Caco-2 (cell line): ENCODE measurements around the gene SVIL. TPM values are rescaled to one million over a fixed set of nuclear protein-coding genes. Genes with fewer than 3 reads are reported as not detected.
"Not testable (repeated sequence)": the region's sequence is repeated elsewhere in the genome, so short reads cannot be mapped to it uniquely, and the experiment has no call there.

ENCODE experiments used
- BruUV-seq: library from RNA; stranded (reverse); fragments of 400-500 nt; replicated peaks from 2 replicates; lab custom pipeline; 2021; lab: Mats Ljungman, UMichigan
- CTCF ChIA-PET: fragments of 300-600 bp; sonication (Branson Sonifier 250); formaldehyde crosslinking; loops from one replicate; lab custom pipeline; 2022; ENCODE audit warnings: antibody characterized with exemption; lab: Charles Lee
- POLR2A ChIA-PET: fragments of 300-600 bp; sonication (Branson Sonifier 250); formaldehyde crosslinking; loops from one replicate; lab custom pipeline; 2022; ENCODE audit warnings: antibody characterized with exemption; lab: Charles Lee
- DNase-seq, 2 experiments: peaks; one replicate each; pipeline versions ENCODE4 v3.0.0 to v3.0.0-alpha.2; 2020 to 2022
- H3K27me3 ChIP-seq: replicated peaks from 2 replicates; pipeline ENCODE4 v1.6.0; 2011; ENCODE audit warnings: low read length; ENCODE audit not compliant: control insufficient read depth, insufficient read depth
- H3K36me3 ChIP-seq: 2 replicates; pipeline ENCODE4 v1.5.1; 2011; ENCODE audit warnings: low read length; ENCODE audit not compliant: control insufficient read depth, insufficient read depth
- H3K4me1 ChIP-seq: fragments of 250-450 bp; sonication (Bioruptor Pico); 2 replicates; pipeline ENCODE4 v1.5.1; 2020; ENCODE audit warnings: mild to moderate bottlenecking
- H3K4me3 ChIP-seq: 2 replicates; pipeline ENCODE4 v1.5.1; 2011; ENCODE audit warnings: low read depth, mild to moderate bottlenecking, control low read depth, low read length
- H3K9me3 ChIP-seq: fragments of 250-450 bp; sonication (Bioruptor Pico); 2 replicates; pipeline ENCODE4 v1.5.1; 2020; ENCODE audit warnings: mild to moderate bottlenecking, moderate library complexity
- H3K27ac Mint-ChIP-seq: one replicate; pipeline ENCODE4 v1.8.0; 2022; ENCODE audit warnings: mixed read lengths; ENCODE audit not compliant: unreplicated experiment
- H3K27me3 Mint-ChIP-seq: one replicate; pipeline ENCODE4 v1.8.0; 2022; ENCODE audit warnings: mixed read lengths; ENCODE audit not compliant: insufficient read depth, unreplicated experiment
- H3K36me3 Mint-ChIP-seq: one replicate; pipeline ENCODE4 v1.8.0; 2022; ENCODE audit warnings: mild to moderate bottlenecking, mixed read lengths; ENCODE audit not compliant: insufficient read depth, unreplicated experiment
- H3K4me1 Mint-ChIP-seq: one replicate; pipeline ENCODE4 v1.8.0; 2022; ENCODE audit warnings: low read depth, mixed read lengths; ENCODE audit not compliant: unreplicated experiment
- H3K4me3 Mint-ChIP-seq: one replicate; pipeline ENCODE4 v1.8.0; 2022; ENCODE audit warnings: mild to moderate bottlenecking, moderate library complexity, mixed read lengths; ENCODE audit not compliant: unreplicated experiment
- H3K9me3 Mint-ChIP-seq: one replicate; pipeline ENCODE4 v1.8.0; 2022; ENCODE audit warnings: mixed read lengths; ENCODE audit not compliant: unreplicated experiment
- intact Hi-C: fragments of 100-400 bp; cut with micrococcal nuclease; formaldehyde crosslinking; loops from one replicate; pipeline ENCODE4 v1.10.0; 2022; ENCODE audit not compliant: unreplicated experiment
- total RNA-seq: library from RNA; stranded (reverse); gene quantifications from 2 replicates; pipeline ENCODE4 v1.2.3, GENCODE V29; 2022
- TF ChIP-seq, protein P1 (sequence below), 2 experiments: fragments of 200-600 bp in 1 of 2; IDR thresholded peaks; 1 replicate in 1 of 2; 2 replicates in 1 of 2; pipeline versions ENCODE4 v1.5.1 to v1.8.0; 2011 to 2022; ENCODE audit warnings: antibody characterized with exemption in 1 of 2, control low read depth in 1 of 2, inconsistent platforms in 1 of 2, low read depth in 1 of 2, low read length in 1 of 2, mild to moderate bottlenecking in 1 of 2, moderate library complexity in 1 of 2; ENCODE audit not compliant: insufficient read depth in 1 of 2, severe bottlenecking in 1 of 2, unreplicated experiment in 1 of 2

SVIL gene
- total RNA-seq, 1 experiment from 2014 or later, result 54.4 TPM

DNA sequence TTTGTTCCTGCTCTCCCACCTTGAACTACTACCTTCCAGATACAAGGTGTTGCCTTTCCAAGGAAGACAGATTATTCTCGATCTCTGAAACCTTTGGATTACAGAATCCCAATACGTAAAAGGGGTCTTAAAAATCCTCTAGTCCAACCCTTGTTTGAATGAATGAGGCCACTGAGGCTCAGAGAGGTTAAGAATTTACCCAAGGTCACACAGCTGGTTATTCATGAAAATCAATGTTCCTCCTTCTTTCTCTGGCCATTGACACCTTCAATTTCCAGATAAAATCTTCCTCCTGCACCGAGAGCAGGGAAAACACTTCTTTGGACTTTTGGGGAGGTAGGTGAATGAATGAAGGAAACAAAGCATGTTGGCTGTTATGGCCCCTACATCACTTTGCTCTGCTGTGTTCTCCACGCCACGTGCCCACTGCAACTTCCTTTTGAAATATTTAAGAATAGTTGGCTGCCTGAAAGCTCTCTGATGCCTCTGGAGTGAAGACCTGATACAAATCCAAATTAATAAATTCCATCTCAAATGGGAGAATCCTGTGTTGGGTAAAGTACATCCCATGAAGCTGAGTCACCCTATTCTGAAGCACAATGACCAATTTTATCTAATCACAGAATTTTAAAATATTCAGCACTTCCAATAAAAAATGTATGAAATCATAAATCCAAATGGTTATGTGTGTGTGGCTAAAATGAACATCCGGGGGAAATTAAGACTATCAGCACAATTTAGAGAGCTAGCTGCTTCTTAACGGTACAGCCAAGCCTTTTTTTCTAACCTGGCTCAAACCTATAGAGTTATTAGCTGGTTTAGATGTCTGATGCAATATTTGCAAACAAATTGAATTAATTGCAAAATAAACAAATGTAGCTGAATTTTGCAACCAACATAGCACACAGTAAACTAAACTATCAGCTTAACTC lies 7.3 kb downstream of the SVIL start:
- Mint-ChIP-seq H3K27me3 (no peaks in the 10 kb centered on the region), H3K9me3 (peaks cover 7% of the 10 kb centered on the region), H3K4me3 (no peak overlapping the region), H3K4me1 (peaks cover 49% of the 10 kb centered on the region), H3K27ac (no peak overlapping the region), H3K36me3 (peaks cover 19% of the 10 kb centered on the region)
- intact Hi-C loops, result no loop called here
- no TSS peak for BruUV-seq
- TF ChIP-seq, protein P1, sequence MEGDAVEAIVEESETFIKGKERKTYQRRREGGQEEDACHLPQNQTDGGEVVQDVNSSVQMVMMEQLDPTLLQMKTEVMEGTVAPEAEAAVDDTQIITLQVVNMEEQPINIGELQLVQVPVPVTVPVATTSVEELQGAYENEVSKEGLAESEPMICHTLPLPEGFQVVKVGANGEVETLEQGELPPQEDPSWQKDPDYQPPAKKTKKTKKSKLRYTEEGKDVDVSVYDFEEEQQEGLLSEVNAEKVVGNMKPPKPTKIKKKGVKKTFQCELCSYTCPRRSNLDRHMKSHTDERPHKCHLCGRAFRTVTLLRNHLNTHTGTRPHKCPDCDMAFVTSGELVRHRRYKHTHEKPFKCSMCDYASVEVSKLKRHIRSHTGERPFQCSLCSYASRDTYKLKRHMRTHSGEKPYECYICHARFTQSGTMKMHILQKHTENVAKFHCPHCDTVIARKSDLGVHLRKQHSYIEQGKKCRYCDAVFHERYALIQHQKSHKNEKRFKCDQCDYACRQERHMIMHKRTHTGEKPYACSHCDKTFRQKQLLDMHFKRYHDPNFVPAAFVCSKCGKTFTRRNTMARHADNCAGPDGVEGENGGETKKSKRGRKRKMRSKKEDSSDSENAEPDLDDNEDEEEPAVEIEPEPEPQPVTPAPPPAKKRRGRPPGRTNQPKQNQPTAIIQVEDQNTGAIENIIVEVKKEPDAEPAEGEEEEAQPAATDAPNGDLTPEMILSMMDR (IDR thresholded peaks at IDR 0.05; ENCODE audit: insufficient read depth in 1 of 2, low read depth in 1 of 2, low read length in 1 of 2, severe bottlenecking in 1 of 2, unreplicated experiment in 1 of 2), result no peak
- POLR2A ChIA-PET, result no interaction called here
- Histone ChIP-seq H3K4me3 (no peak overlapping the region), H3K27me3 (no peaks in the 10 kb centered on the region), H3K4me1 (peaks cover 55% of the 10 kb centered on the region), H3K9me3 (no peaks in the 10 kb centered on the region), H3K36me3 (no peaks in the 10 kb centered on the region)
- DNase-seq, result no peak
- CTCF ChIA-PET, result no interaction called here

DNA sequence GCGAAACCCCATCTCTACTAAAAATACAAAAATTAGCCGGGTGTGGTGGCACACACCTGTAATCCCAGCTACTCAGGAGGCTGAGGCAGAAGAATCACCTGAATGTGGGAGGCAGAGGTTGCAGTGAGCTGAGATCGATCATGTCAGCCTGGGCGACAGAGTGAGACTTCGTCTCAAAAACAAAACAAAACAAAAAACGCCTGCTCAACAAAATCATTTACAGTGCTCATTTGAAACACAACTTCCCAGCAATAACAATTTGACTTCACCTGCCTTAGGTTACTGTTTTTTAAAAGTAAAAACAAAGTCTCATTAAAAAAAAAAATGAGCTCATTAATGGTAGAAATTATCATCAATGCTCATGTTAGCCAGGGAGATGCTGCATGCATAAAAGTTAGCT lies 10.4 kb downstream of the SVIL start:
- intact Hi-C loops, BruUV-seq, H3K4me3 ChIP-seq, H3K4me3 Mint-ChIP-seq, H3K27me3 ChIP-seq, H3K9me3 ChIP-seq, H3K36me3 ChIP-seq, DNase-seq, H3K27me3 Mint-ChIP-seq, H3K36me3 Mint-ChIP-seq, H3K27ac Mint-ChIP-seq, CTCF ChIA-PET, H3K9me3 Mint-ChIP-seq, POLR2A ChIA-PET: not testable (repeated sequence)
- peaks cover 50% of the 10 kb centered on the region for H3K4me1 Mint-ChIP-seq
- peaks cover 42% of the 10 kb centered on the region for H3K4me1 ChIP-seq

DNA sequence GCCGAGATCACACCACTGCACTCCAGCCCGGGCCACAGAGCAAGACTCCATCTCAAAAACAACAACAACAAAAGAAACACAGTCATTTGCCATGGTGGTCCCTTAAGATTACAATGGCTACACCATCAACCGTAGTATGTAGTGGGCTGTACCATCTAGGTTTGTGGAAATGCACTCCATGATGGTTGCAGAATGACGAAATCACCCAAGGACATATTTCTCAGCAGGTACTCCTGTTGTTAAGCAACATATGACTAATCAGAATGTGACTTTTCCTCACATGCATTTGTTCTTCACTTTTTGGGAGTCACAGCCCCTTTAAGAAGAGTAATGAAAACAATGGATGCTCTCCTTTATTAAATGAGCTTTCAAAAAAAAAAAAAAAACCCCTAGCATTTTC lies 11.0 kb downstream of the SVIL start:
- Mint-ChIP-seq H3K27me3 (no peaks in the 10 kb centered on the region), H3K27ac (no peak overlapping the region), H3K36me3 (peaks cover 5% of the 10 kb centered on the region), H3K4me3 (no peak overlapping the region), H3K4me1 (peaks cover 50% of the 10 kb centered on the region), H3K9me3 (no peaks in the 10 kb centered on the region)
- Histone ChIP-seq H3K4me1 (peaks cover 42% of the 10 kb centered on the region), H3K36me3 (no peaks in the 10 kb centered on the region), H3K4me3 (no peak overlapping the region), H3K9me3 (no peaks in the 10 kb centered on the region), H3K27me3 (no peaks in the 10 kb centered on the region)
- intact Hi-C loops, result no loop called here
- ChIA-PET POLR2A (no interaction called here), CTCF (no interaction called here)
- BruUV-seq, result no TSS peak
- no peak for DNase-seq
- TF ChIP-seq, protein P1 (IDR thresholded peaks at IDR 0.05; ENCODE audit: insufficient read depth in 1 of 2, low read depth in 1 of 2, low read length in 1 of 2, severe bottlenecking in 1 of 2, unreplicated experiment in 1 of 2), result no peak
